GM19468 (cell line): Measurements from ENCODE around the gene EPPIN.

Experiments
- ATAC-seq: cut with Tn5 transposase; IDR thresholded peaks from one replicate; pipeline ENCODE4 v1.9.1; 2021; ENCODE audit warnings: mild to moderate bottlenecking, moderate library complexity, moderate number of reproducible peaks; ENCODE audit not compliant: unreplicated experiment; ENCODE audit errors: extremely low read depth

Gene EPPIN

GRCh38 chr20:45545351-45545750 lies 1.9 kb downstream of the EPPIN start:
- ATAC-seq: no peak

- ATAC-seq: no peak
These were observed 7.8 kb downstream of the EPPIN start, which contains the start of gene WFDC6 for GRCh38 chr20:45539382-45539781. Gene WFDC6, minus strand, starts transcription at chr20:45539482. Its CDS starts 75 bp downstream, at chr20:45539407.

- ATAC-seq: no peak
These were observed 8.9 kb downstream of the EPPIN start for GRCh38 chr20:45538209-45538799.

GRCh38 chr20:45527294-45527693 lies 19.9 kb downstream of the EPPIN start:
- ATAC-seq: no peak

GRCh38 chr20:45523821-45524220 lies 23.4 kb downstream of the EPPIN start:
- ATAC-seq: no peak

- no peak for ATAC-seq
These were observed 28.9 kb downstream of the EPPIN start for GRCh38 chr20:45518282-45518681.

- no peak for ATAC-seq
These were observed 31.9 kb downstream of the EPPIN start, which contains the start of gene SPINT3 for GRCh38 chr20:45515147-45515913. Gene SPINT3, minus strand, starts transcription at chr20:45515622. Its CDS starts 14 bp downstream, at chr20:45515608.

- no peak for ATAC-seq
These were observed 36.8 kb downstream of the EPPIN start for GRCh38 chr20:45510242-45510862.

- no peak for ATAC-seq
These were observed 38.1 kb downstream of the EPPIN start for GRCh38 chr20:45509091-45509490.

- no peak for ATAC-seq
These were observed 38.9 kb downstream of the EPPIN start for GRCh38 chr20:45508068-45508886.

GRCh38 chr20:45507011-45507820 lies 40.0 kb downstream of the EPPIN start:
- no peak for ATAC-seq

- ATAC-seq: no peak
These were observed 40.8 kb downstream of the EPPIN start for GRCh38 chr20:45506398-45506797.

- no peak for ATAC-seq
These were observed 43.8 kb downstream of the EPPIN start for GRCh38 chr20:45503403-45503802.

GRCh38 chr20:45502561-45502960 lies 44.6 kb downstream of the EPPIN start:
- no peak for ATAC-seq

GRCh38 chr20:45501600-45501999 lies 45.6 kb downstream of the EPPIN start:
- ATAC-seq: no peak

GRCh38 chr20:45500022-45500421 lies 47.2 kb downstream of the EPPIN start:
- ATAC-seq: no peak

GRCh38 chr20:45497971-45498494 lies 49.2 kb downstream of the EPPIN start:
- no peak for ATAC-seq

GRCh38 chr20:45496166-45496565 lies 51.0 kb downstream of the EPPIN start:
- no peak for ATAC-seq

GRCh38 chr20:45495501-45495941 lies 51.7 kb downstream of the EPPIN start:
- no peak for ATAC-seq
